Measurements from ENCODE around the gene TIMM23.

GRCh38 chr10:46001187-46001756, 29.0 kb downstream of the TIMM23 start:
- TF ChIP-seq REST (IDR thresholded peaks at IDR 0.05; ENCODE audit: insufficient read depth in 1 of 2, low read depth in 2 of 2, low read length in 1 of 2) (no peak), CTCF (IDR thresholded peaks at IDR 0.05) (no peak), TCF7L2 (IDR thresholded peaks at IDR 0.05; ENCODE audit: low read depth, low read length) (no peak)
